ENCODE measurements around the gene MMP23B. TPM values are rescaled to one million over a fixed set of nuclear protein-coding genes. Genes with fewer than 3 reads are reported as not detected.
"Not testable (repeated sequence)": the region's sequence is repeated elsewhere in the genome, so short reads cannot be mapped to it uniquely, and the experiment has no call there.

MMP23B gene
- polyA plus RNA-seq, 3 donors, result 0.89 to 24.4 (median 3.4) TPM

DNA sequence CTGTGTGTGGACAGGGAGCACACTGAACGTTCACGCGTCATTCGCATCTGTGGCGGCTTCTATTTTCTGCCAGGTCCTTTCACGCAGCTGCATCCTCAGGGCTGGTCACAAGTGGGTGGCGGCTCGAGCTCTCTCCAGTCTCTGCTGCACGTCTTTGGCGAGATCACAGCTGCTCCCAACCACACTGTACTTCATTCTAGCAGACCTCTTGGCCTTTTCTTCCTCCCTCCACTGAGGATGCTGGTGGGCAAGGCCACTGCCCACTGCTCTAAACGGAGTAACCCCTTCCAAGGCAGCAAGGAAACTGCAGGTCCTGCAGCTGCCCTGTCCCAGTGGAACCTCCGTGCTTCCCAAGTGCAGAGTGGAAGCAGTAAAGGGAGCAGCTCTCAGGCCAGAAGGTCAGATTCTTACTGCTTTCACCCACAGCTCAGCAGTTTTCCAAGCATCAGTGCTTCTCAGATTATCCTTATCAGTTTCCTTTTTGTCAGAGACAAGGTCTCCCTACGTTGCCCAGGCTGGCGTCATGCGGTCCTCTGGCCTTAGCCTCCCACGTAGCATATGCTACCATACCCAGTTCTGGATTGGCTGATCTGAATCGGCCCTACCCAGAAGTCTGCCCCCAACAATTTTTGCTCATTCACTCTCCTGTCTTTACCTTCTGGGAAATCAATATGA, 15.7 kb downstream of the MMP23B start:
- H3K27ac ChIP-seq (ENCODE audit: low read depth, low read length), result not testable (repeated sequence)
- 83 to 90% (median 87%) methylated on average over 17 of the region's 17 CpGs for WGBS, 3 donors

DNA sequence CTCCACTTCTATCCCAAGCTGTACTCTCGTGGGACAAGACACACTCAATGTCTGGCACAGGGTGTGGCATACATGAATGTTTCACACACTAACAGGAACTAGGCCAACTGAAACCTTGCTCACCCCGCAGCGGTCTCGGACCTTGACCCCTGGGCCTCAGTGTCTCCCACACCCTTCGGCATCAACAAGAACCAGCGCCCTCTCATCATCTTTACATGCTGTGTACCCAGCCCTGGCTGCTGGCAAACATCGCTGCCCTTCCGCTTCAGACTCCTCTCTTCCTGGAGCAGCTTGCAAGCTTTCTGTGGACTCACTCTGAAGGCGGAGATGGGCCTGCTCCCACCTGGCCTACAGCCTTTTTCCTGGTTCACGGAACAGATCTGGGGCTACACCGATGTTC, 16.3 kb downstream of the MMP23B start:
- H3K27ac ChIP-seq (ENCODE audit: low read depth, low read length), result not testable (repeated sequence)
- WGBS, 3 donors, result 84 to 92% (median 87%) methylated on average over 11 of the region's 11 CpGs

DNA sequence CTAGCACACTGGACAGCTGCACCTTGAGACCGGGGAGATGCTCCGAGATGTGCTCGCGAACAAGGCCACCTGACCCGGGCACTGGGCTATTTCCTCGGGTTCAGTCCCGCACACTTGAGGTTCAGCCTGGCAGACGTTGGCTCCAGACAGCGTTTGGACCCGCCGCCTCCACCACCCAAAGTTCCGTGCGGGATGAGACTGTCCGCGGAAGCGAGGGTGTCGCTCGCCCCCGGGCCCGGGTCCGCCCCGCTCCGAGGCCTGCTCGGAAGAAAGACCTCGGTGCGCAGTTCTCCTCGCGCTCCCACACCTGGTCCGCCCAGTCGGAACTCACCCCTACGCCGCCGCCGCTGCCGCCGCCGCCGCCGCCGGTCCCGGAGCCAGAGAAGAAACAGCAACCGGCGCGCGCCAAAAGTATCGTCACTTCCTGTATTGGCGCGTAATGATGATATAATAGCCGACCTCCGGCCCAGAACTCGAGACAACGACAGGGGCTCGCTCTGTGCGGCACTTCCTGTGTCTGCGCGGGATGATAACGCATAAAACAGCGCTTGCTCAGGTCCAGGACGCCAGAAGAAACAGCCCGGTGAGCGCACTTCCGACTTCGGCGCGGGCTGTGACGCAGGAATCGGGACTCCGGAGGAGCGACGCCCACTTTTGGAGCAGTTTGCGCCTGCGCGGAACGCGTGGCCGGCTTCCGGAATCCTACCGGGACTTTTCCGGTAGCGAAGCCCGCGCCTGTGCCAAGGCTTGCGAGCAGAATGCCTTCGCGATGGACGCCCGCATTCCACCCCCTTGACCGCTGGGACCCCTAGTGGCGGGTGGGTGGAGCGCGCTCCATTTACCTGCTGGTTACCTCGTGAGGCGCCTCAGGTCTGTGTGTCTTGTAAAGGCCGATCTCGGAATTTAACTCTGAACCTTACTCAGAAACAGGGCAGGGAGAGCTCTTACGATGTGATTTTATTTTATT, 26.9 kb downstream of the MMP23B start, which contains the start of gene CDK11B:
Gene CDK11B, minus strand, starts transcription at position 422 of the 967 bp plus-strand sequence. CDS start 1,519 bp downstream, outside the sequence.
- 0 to 1% (median 0%) methylated on average over 55 to 65 of the region's 96 CpGs for WGBS, 3 donors
- not testable (repeated sequence) for H3K27ac ChIP-seq (ENCODE audit: low read depth, low read length)

DNA sequence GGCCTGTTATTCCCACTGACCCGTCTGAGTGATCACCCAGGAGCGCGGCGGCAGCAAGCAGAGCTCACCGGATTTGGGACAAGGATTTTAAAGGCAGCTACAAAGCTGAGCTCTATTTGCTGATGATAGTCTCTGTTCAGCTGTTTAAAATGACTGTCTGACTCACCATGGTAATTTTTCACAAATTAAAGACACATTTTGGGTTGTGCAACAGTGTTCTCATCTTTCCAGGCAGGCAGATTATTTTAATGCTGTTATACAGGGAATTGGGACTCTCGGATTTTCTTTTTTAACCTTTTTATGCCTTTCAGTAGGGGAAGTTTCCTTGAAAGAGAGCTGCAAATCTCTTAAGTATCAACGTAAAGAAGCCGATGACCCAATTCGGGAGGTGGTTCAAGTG, 30.4 kb downstream of the MMP23B start:
- H3K27ac ChIP-seq (ENCODE audit: low read depth, low read length), result not testable (repeated sequence)
- 45 to 76% (median 65%) methylated on average over 4 to 9 of the region's 9 CpGs for WGBS, 3 donors

DNA sequence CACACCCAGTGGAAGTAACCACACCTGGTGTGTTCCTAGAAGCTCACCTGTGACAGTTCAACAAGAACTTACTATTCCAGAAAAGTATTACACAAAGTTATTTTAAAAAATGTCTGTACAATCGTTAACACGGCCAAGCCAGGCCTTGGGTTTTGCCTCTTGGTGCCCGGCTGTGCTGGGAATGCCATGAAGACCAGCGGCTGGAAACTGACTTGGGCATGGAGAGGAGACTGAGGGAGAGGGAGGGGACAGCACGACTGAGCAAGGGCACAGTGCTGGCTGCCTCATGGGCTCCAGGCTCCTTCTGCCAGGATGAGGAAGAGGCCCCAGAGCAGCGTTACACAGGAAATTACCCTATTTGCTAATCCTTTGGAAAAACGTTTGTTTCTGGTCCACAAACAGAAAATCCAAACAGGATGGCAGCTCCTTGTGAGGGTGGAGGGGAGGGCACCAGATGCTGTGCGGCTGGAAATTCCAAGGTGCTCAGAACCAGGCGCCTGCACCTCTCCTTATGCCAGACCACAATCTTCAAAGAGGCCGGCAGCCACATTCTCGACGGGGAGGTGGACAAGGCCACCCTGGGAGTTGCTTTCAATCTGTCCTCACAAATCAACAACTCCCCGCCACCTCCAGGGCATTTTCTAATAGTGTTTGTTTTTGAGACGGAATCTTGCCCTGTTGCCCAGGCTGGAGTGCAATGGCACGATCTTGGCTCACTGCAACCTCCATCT, 31.0 kb downstream of the MMP23B start:
- not testable (repeated sequence) for H3K27ac ChIP-seq (ENCODE audit: low read depth, low read length)
- 58 to 59% (median 58%) methylated on average over 14 to 15 of the region's 15 CpGs for WGBS, 3 donors

DNA sequence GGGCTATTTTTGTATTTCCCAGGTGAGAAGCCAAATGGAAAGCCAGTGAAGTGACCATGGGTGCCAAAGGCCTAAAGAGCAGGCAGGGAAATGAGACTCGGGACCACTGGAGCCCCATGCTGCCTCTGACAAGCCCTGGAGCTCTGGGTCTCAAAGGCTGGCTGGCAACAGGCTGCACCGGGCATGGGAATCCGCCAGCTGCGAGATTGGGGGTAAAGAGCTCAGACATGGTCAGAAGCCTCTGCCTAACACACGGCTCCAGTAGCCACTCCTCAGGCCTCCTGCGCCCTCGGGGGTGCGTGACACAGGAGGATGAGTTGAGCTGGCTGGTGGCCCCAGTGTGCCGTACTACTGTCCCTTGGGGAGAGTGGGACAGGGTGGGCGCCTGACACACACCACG, 32.3 kb downstream of the MMP23B start:
- WGBS, 3 donors, result 20 to 85% (median 83%) methylated on average over 2 to 4 of the region's 11 CpGs
- not testable (repeated sequence) for H3K27ac ChIP-seq (ENCODE audit: low read depth, low read length)

DNA sequence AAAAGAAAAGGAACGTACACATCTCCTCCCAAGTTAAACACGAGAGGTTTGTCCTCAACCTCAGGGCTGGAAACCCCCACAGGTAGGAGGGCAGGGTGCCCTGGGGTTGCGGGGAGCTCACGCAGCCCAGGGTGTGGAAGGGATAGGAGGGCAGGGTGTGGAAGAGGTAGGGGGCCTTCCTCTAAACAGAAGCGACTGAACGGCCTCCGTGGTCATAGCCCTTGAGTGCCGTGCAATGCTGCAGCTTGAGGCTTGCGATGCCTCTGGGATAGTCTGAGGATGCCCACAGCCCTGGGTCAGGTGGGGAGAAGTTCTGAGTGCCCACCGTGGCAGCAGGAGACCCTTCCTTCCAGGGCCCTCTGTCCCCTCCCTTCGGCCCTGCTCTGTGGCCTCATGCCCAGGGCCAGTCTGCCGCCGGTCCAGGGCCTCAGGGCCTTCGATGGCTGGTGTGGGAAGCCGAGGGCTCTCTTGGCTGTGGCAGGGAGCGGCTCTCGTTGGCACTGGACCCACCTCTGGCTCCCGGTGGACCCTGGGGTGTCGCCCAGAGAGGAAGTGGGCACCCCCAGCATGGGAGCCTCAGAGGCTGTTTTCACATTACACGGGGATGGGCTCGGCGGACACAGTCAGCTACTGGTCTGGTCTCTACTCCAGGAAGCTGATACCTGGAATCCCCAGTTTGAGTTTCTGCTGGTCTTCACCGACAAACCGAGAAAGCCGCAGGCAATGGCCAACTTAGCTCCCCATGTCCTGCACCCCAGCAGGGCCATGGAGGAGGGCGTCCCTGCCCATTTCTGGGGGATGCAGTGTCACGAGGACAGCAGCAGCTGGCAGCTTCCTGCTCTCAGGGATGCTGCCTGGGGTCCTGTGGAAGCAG, 33.2 kb downstream of the MMP23B start:
- WGBS, 3 donors, result 73 to 88% (median 86%) methylated on average over 24 to 27 of the region's 27 CpGs

DNA sequence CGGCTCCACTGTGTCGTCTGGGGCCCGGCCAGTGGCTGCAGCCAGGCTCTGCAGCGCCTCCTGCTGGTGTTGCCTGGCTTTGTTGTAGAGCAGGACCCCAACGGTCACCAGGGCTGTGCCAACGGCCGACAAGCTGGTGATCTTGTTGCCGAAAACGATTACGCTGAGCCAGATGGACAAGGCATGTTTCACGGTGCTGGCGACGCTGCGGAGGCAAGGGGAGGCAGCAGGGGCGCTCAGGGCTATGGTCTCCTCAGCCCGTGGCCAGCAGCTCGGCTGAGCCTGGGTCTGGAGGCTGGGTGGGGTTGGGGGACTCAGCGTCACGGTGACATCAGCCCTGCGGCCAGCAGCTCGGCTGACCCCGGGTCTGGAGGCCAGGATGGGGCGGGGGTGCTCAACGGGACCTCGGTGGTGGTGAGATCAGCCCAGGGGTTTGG, 33.9 kb downstream of the MMP23B start:
- H3K27ac ChIP-seq (ENCODE audit: low read depth, low read length), result no peak overlapping the region
- 83 to 85% (median 84%) methylated on average over 25 of the region's 25 CpGs for WGBS, 3 donors

More for the DNA sequence above, 33.2 kb downstream of the MMP23B start:
- no peak overlapping the region for H3K27ac ChIP-seq (ENCODE audit: low read depth, low read length)

DNA sequence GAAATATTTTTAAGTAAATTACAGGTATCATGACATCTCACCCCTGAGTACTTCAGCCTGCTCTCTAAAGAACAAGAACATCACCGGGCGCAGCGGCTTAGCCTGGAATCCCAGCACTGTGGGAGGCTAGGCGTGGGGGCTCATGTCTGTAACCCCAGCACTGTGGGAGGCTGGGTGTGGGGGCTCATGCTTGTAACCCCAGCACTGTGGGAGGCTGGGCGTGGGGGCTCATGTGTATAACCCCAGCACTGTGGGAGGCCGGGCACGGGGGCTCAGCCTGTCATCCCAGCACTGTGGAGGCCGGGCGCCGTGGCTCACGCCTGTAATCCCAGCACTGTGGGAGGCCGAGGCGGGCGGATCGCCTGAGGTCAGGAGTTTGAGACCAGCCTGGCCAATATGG, 34.6 kb downstream of the MMP23B start:
- WGBS, 3 donors, result 95 to 97% (median 97%) methylated on average over 15 of the region's 15 CpGs
- no peak overlapping the region for H3K27ac ChIP-seq (ENCODE audit: low read depth, low read length)

DNA sequence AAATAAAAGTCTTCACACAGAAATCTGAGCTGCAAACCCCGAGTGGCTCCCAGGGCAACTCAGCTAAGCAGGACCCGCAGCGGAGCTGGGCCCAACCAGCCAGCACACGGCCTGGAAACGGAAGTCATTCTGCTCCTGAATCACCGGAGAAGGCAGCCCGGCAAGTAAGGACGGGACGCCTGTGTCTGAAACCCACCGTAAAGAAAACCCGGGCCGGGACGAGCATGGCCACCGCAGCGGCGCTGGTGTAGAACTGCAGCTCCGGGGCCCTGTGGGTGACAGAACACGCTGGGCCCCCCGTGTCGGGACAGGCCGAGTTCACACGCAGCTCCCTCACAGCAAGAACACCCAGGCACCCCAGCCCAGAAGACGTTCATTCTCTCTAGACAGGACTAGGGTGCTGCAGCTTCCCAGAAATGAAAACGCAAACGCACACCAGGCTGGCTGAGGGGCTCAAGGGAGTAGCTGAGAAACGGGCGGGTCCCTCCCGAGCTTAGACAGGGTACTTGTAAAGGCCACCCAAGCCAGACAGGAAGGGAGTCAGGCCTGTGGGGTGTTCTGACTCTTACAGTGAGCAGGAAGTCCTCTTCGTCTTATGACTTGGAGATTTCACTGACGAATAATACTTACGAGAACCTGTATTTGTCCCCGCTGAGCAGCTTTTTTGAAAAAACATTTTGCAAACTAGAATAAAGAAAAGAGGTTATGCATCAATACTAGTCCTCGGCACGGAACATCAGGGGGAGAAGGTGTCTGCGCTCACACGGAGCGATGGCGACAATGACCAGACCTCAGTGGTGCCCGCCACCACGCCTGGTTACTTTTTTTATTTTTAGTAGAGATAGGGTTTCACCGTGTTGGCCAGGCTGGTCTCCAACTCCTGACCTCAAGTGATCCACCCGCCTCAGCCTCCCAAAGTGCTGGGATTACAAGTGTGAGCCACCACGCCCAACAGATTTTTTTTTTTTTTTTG, 37.8 kb downstream of the MMP23B start:
- no peak overlapping the region for H3K27ac ChIP-seq (ENCODE audit: low read depth, low read length)
- 91 to 94% (median 91%) methylated on average over 42 to 43 of the region's 43 CpGs for WGBS, 3 donors

DNA sequence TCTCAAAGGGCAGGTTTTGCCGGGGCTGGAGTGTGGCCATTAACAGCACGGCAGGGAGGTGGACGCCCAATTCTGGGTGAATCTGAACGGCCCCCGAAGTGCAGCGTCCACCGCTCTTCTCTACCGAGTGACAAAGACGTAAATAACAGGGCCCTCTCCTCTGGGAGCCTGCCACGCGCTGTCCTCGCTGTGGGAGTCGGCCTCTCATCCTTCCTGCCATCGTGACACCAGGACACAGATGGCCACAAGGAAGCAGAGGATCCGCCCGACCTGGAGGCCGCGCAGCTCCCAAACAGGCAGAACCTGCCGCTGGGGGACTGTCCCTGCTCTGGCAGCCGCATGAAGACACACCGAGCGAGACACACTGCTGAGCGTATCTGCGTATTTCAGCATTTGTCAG, 38.9 kb downstream of the MMP23B start:
- H3K27ac ChIP-seq (ENCODE audit: low read depth, low read length), result no peak overlapping the region
- 91 to 92% (median 92%) methylated on average over 24 of the region's 24 CpGs for WGBS, 3 donors

DNA sequence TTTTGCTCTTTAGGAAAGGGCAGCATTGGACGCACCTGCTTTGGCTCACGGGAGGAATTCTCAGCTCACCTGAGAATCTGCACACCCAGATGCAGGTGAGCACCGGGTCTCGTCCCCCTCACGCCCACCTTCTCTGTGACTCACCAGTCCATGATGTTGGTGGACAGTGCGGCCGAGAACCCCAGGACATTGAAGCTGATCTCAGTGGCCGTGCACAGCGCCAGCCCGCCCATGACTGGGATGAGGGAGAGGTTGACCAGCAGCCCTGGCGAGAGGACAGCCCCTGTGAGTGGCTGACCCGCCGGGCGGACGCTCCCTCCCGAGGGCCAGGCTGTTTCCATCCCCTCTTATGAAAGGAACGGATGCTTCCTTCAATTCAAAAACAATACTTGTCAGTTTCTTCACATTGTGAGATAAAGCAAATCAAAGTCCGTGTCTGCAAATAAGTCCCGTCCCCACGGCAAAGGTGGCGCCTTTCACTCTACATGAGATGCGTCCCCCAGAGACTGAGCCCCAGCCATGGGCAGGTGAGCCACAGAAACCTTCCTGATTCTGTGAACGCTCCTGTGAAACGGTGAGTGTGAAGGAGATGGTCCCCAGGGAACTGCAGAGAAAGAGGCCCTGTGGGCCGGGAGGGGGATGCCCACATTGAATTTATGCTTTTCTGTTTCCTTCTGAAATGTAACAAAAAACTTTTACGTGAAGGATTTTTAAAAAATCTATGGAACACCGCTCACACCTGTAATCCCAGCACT, 39.6 kb downstream of the MMP23B start:
- 87 to 91% (median 90%) methylated on average over 27 of the region's 27 CpGs for WGBS, 3 donors
- H3K27ac ChIP-seq (ENCODE audit: low read depth, low read length), result no peak overlapping the region

DNA sequence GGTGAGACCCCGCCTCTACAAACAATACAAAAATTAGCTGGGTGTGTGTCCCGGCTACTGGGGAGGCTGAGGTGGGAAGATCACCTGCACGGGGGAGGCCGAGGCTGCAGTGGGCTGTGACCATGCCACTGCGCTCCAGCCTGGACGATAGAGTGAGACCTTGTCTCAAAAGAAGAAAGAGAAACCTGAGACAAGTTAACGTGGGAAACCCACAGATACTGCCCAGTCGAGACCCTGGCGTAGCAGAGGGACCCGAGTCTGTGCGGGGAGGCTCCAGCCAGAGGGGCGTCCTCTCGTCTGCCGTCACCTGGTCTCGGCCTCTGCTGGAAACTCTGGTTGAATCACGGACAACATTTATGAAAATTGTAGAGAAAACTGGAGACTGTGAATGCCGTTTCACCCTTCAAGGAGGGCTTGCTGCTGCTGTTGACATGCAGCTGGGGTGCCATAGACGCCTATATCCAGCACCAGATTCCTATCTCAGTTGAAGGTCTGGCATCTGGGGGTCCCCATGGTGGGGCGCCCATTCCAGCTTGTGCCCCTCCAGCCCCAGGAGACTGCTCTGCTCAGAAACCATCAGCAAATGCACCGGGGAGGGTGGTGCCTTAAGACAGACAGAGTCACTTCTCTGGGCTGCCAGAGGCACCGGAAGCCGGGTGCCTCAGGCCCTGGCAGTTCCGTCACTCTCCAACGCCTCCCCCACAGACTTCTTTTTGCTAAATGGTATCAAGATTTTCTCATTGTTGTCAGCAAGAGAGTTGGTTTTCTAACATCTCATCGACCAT, 40.4 kb downstream of the MMP23B start:
- H3K27ac ChIP-seq (ENCODE audit: low read depth, low read length), result no peak overlapping the region
- 92 to 96% (median 95%) methylated on average over 25 of the region's 25 CpGs for WGBS, 3 donors

DNA sequence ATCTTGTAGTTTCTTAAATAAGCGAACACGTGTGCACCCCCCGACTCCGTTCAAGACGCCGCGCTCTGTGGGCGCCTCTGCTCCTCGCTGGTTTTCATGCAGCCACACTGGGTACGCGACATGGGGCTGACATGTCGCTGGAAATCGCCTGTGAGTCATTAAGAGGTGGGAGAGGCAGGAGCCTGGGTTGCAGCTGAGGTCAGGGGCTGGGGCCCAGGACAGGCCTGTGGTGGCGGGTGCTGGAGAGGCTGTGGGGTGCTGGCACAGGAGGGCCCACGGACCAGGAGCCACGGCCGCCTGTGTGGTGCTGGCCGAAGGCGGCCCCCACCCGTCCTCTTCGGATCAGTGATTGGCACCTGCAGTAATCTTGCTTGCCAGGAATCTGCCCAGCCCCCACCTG, 42.8 kb downstream of the MMP23B start:
- not testable (repeated sequence) for H3K27ac ChIP-seq (ENCODE audit: low read depth, low read length)
- 77 to 89% (median 84%) methylated on average over 13 to 21 of the region's 21 CpGs for WGBS, 3 donors

DNA sequence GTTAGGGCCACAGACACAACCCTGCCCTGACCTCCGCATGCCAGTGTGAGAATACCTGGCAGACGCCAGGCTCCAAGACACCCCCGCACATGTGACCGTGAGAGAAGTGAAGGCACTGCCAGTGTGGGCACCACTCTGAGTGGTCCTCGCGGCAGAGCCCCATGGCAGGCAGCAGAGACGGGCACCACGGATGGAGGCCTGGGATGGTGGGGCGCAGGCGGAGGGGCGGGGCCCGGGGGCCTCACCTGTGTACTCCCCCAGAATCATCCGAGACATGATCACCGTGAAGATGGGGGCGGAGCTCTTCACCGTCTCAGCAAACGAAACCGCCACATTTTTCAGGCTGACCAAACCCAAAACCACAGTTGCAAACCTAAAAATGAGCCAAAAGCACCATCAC, 43.2 kb downstream of the MMP23B start:
- H3K27ac ChIP-seq (ENCODE audit: low read depth, low read length), result not testable (repeated sequence)
- WGBS, 3 donors, result 90 to 95% (median 95%) methylated on average over 7 to 11 of the region's 18 CpGs

Data from adipose tissue (tissue), 3 donors.